ENCODE measurements around the gene HCN2.

HCN2 gene

GRCh38 chr19:643736-644135 lies 54.1 kb downstream of the HCN2 start:
- DNase-seq, result no peak

- DNase-seq, result no peak
These were observed 54.7 kb downstream of the HCN2 start for GRCh38 chr19:644363-644762.

- DNase-seq, result no peak
These were observed 55.1 kb downstream of the HCN2 start for GRCh38 chr19:644789-645188.

- DNase-seq, result no peak
These were observed 56.5 kb downstream of the HCN2 start for GRCh38 chr19:645912-646778.

GRCh38 chr19:646779-647565 lies 57.3 kb downstream of the HCN2 start:
- DNase-seq, result no peak

- DNase-seq, result no peak
These were observed 58.0 kb downstream of the HCN2 start for GRCh38 chr19:647566-648284.

GRCh38 chr19:648305-648704 lies 58.6 kb downstream of the HCN2 start:
- no peak for DNase-seq

GRCh38 chr19:648904-649801 lies 59.5 kb downstream of the HCN2 start:
- DNase-seq, result no peak

GRCh38 chr19:650121-650520 lies 60.4 kb downstream of the HCN2 start:
- DNase-seq, result no peak

- DNase-seq, result no peak
These were observed 61.6 kb downstream of the HCN2 start for GRCh38 chr19:651114-651818.

- no peak for DNase-seq
These were observed 62.3 kb downstream of the HCN2 start for GRCh38 chr19:651991-652390.

GRCh38 chr19:652467-653389 lies 63.0 kb downstream of the HCN2 start:
- no peak for DNase-seq

GRCh38 chr19:653425-653824 lies 63.7 kb downstream of the HCN2 start:
- DNase-seq, result no peak

GRCh38 chr19:655691-656090 lies 66.0 kb downstream of the HCN2 start:
- DNase-seq, result no peak

- DNase-seq, result no peak
These were observed 67.3 kb downstream of the HCN2 start for GRCh38 chr19:656751-657559.

GRCh38 chr19:657611-658010 lies 67.9 kb downstream of the HCN2 start:
- DNase-seq, result no peak

- no peak for DNase-seq
These were observed 68.6 kb downstream of the HCN2 start for GRCh38 chr19:658059-658839.

- no peak for DNase-seq
These were observed 69.5 kb downstream of the HCN2 start for GRCh38 chr19:658916-659839.

Measured in NCI-H510A treated with DMSO at 0.1 percent for 48 hours (cell line).